WTC11 (cell line): ENCODE data around the gene UVRAG. TPM values are rescaled to one million over a fixed set of nuclear protein-coding genes. Genes with fewer than 3 reads are reported as not detected.

Source experiments
- ATAC-seq: fragments of 200-7000 bp; cut with Tn5 transposase; 2 replicates; pipeline ENCODE4 v1.10.0; 2021; ENCODE audit warnings: mild to moderate bottlenecking, moderate library complexity
- CTCF ChIA-PET: fragments of 300-600 bp; sonication (Branson Sonifier 250); formaldehyde crosslinking; loops from one replicate; lab custom pipeline; 2021; ENCODE audit warnings: antibody characterized with exemption; lab: Charles Lee
- POLR2A ChIA-PET: fragments of 350-600 bp; sonication (Branson Sonifier 250); formaldehyde crosslinking; loops from one replicate; lab custom pipeline; 2021; ENCODE audit warnings: antibody characterized with exemption; lab: Charles Lee
- DNase-seq: peaks from one replicate; pipeline ENCODE4 v3.0.0; 2021; ENCODE audit warnings: low spot score
- H3K27ac Mint-ChIP-seq: 2 replicates; pipeline ENCODE4 v1.8.0; 2021; ENCODE audit warnings: mixed read lengths
- H3K27me3 Mint-ChIP-seq: 2 replicates; pipeline ENCODE4 v1.8.0; 2021; ENCODE audit warnings: low read depth, mild to moderate bottlenecking, moderate library complexity, mixed read lengths
- H3K36me3 Mint-ChIP-seq: 2 replicates; pipeline ENCODE4 v1.8.0; 2021; ENCODE audit warnings: mixed read lengths
- H3K4me1 Mint-ChIP-seq: 2 replicates; pipeline ENCODE4 v1.8.0; 2022; ENCODE audit warnings: mixed read lengths
- H3K4me3 Mint-ChIP-seq: 2 replicates; pipeline ENCODE4 v1.8.0; 2021; ENCODE audit warnings: mild to moderate bottlenecking, moderate library complexity, mixed read lengths
- H3K9me3 Mint-ChIP-seq: 2 replicates; pipeline ENCODE4 v1.8.0; 2021; ENCODE audit warnings: mixed read lengths
- CBFB ChIP-seq: sonication (generic); formaldehyde crosslinking; IDR thresholded peaks from 2 replicates; pipeline ENCODE4 v1.8.1; 2022; ENCODE audit warnings: mild to moderate bottlenecking, low read depth, missing genetic modification reagents
- CDX4 ChIP-seq: fragments of 250-450 bp; sonication (Bioruptor Pico); IDR thresholded peaks from 2 replicates; pipeline ENCODE4 v1.9.0; 2021; ENCODE audit warnings: moderate library complexity, mild to moderate bottlenecking, inconsistent platforms, borderline replicate concordance
- E2F4 ChIP-seq: sonication (generic); formaldehyde crosslinking; IDR thresholded peaks from 2 replicates; pipeline ENCODE4 v1.8.1; 2022; ENCODE audit warnings: low read depth, mild to moderate bottlenecking, moderate library complexity, missing genetic modification reagents, borderline replicate concordance
- ETV6 ChIP-seq: sonication (generic); formaldehyde crosslinking; IDR thresholded peaks from 2 replicates; pipeline ENCODE4 v1.8.1; 2022; ENCODE audit warnings: mild to moderate bottlenecking, missing genetic modification reagents
- IRF2 ChIP-seq: sonication (generic); formaldehyde crosslinking; IDR thresholded peaks from 2 replicates; pipeline ENCODE4 v1.8.0; 2022; ENCODE audit warnings: low read depth, missing genetic modification reagents, borderline replicate concordance
- MAX ChIP-seq: sonication (generic); formaldehyde crosslinking; IDR thresholded peaks from 2 replicates; pipeline ENCODE4 v1.8.0; 2022; ENCODE audit warnings: mild to moderate bottlenecking, missing genetic modification reagents
- MXD4 ChIP-seq: fragments of 250-450 bp; sonication (Bioruptor Pico); IDR thresholded peaks from 2 replicates; pipeline ENCODE4 v1.8.0; 2021; ENCODE audit warnings: mild to moderate bottlenecking, moderate library complexity, borderline replicate concordance
- NFYB ChIP-seq: sonication (generic); formaldehyde crosslinking; conservative IDR thresholded peaks from 2 replicates; pipeline ENCODE4 v1.8.0; 2022; ENCODE audit warnings: low read depth, missing genetic modification reagents
- NR1H2 ChIP-seq: sonication (generic); formaldehyde crosslinking; IDR thresholded peaks from 2 replicates; pipeline ENCODE4 v1.9.0; 2021; ENCODE audit warnings: mild to moderate bottlenecking, moderate library complexity, missing genetic modification reagents
- OVOL2 ChIP-seq: fragments of 250-450 bp; sonication (Bioruptor Pico); IDR thresholded peaks from 2 replicates; pipeline ENCODE4 v1.9.0; 2021; ENCODE audit warnings: mild to moderate bottlenecking, borderline replicate concordance
- PRDM15 ChIP-seq: sonication (generic); formaldehyde crosslinking; IDR thresholded peaks from 2 replicates; pipeline ENCODE4 v1.8.0; 2022; ENCODE audit warnings: missing genetic modification reagents
- PRRX2 ChIP-seq: fragments of 250-450 bp; sonication (Bioruptor Pico); IDR thresholded peaks from 2 replicates; pipeline ENCODE4 v1.8.0; 2021; ENCODE audit warnings: mild to moderate bottlenecking
- SMAD3 ChIP-seq: sonication (generic); formaldehyde crosslinking; IDR thresholded peaks from 2 replicates; pipeline ENCODE4 v1.8.0; 2022; ENCODE audit warnings: missing genetic modification reagents, mild to moderate bottlenecking, borderline replicate concordance
- SMAD4 ChIP-seq: sonication (generic); formaldehyde crosslinking; IDR thresholded peaks from 2 replicates; pipeline ENCODE4 v1.8.0; 2022; ENCODE audit warnings: mild to moderate bottlenecking, missing genetic modification reagents
- TCF7 ChIP-seq: sonication (generic); formaldehyde crosslinking; IDR thresholded peaks from 2 replicates; pipeline ENCODE4 v1.8.0; 2022; ENCODE audit warnings: mild to moderate bottlenecking, low read depth, missing genetic modification reagents, moderate library complexity
- TP53 ChIP-seq: sonication (generic); formaldehyde crosslinking; IDR thresholded peaks from 2 replicates; pipeline ENCODE4 v1.8.1; 2023; ENCODE audit warnings: mild to moderate bottlenecking, missing genetic modification reagents
- ZNF121 ChIP-seq: sonication (generic); formaldehyde crosslinking; IDR thresholded peaks from 2 replicates; pipeline ENCODE4 v1.8.0; 2023; ENCODE audit warnings: missing genetic modification reagents
- ZNF138 ChIP-seq: sonication (generic); formaldehyde crosslinking; conservative IDR thresholded peaks from 2 replicates; pipeline ENCODE4 v1.8.1; 2022; ENCODE audit warnings: mild to moderate bottlenecking, moderate library complexity, missing genetic modification reagents
- ZNF423 ChIP-seq: fragments of 250-450 bp; sonication (Bioruptor Pico); IDR thresholded peaks from 2 replicates; pipeline ENCODE4 v2.1.2; 2022; ENCODE audit warnings: mild to moderate bottlenecking, moderate library complexity
- total RNA-seq: library from RNA; stranded (reverse); gene quantifications from 3 replicates; pipeline ENCODE4 v1.2.3, GENCODE V29; 2021
- TF ChIP-seq, protein P1 (sequence below): sonication (generic); formaldehyde crosslinking; IDR thresholded peaks from 2 replicates; pipeline ENCODE4 v1.8.1; 2022; ENCODE audit warnings: mild to moderate bottlenecking, moderate library complexity, missing genetic modification reagents
- TF ChIP-seq, protein P2 (sequence below): fragments of 250-450 bp; sonication (Bioruptor Pico); IDR thresholded peaks from 2 replicates; pipeline ENCODE4 v1.9.0; 2021; ENCODE audit warnings: mild to moderate bottlenecking

Gene UVRAG
- total RNA-seq, 1 experiment from 2014 or later = 14.5 TPM

GRCh38 chr11:75821202-75821601 lies 6.2 kb downstream of the UVRAG start:
- ATAC-seq = no peak
- no peaks in the 10 kb centered on the region for H3K4me1 Mint-ChIP-seq
- no peak for DNase-seq
- ChIA-PET CTCF (interaction anchor here (1.1 kb wide), 1 partner anchor 115 kb away, joined by 3 read pairs; no protein-coding TSS in a partner anchor), POLR2A (no interaction called here)
- H3K27me3 Mint-ChIP-seq = no peaks in the 10 kb centered on the region
- H3K4me3 Mint-ChIP-seq = no peak overlapping the region
- peak; percentile 73; the same call in 1 of the 2 replicates for TF ChIP-seq ZNF121 (CRISPR knock-in tag)
- TF ChIP-seq PRRX2 (CRISPR knock-in tag) = no peak
- TF ChIP-seq SMAD4 (CRISPR knock-in tag) = no peak
- H3K9me3 Mint-ChIP-seq = no peaks in the 10 kb centered on the region
- H3K36me3 Mint-ChIP-seq = no peaks in the 10 kb centered on the region
- H3K27ac Mint-ChIP-seq = no peak overlapping the region

DNA sequence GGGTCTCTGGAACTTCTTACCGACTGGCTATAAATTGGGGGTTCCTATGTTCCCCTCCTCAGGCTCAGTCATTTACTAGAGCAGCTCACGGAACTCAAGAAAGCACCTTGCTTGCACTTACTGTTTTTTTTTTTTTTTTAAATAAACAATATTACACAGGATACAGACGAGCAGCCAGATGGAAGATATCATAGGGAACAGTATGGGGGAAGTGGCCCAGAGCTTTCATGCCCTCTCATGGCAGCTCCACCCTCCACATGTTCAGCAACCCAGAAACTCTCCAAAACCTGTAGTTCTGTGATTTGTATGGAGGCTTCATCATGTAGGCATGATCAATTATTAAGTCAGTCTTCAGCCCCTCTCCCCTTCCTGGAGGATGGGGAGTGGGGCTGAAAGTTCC lies 7.5 kb downstream of the UVRAG start:
- no peak for ATAC-seq
- POLR2A ChIA-PET = interaction anchor here (0.5 kb wide), 1 partner anchor 982 kb away, joined by 3 read pairs; no protein-coding TSS in a partner anchor
- no peaks in the 10 kb centered on the region for H3K27me3 Mint-ChIP-seq
- TF ChIP-seq PRRX2 (CRISPR knock-in tag) (no peak), PRDM15 (no peak), TP53 (CRISPR knock-in tag) (no peak), CBFB (no peak), ZNF138 (no peak), OVOL2 (CRISPR knock-in tag) (no peak), TCF7 (CRISPR knock-in tag) (no peak)
- TF ChIP-seq, all 79 proteins: peak for 0
- H3K36me3 Mint-ChIP-seq = no peaks in the 10 kb centered on the region
- CTCF ChIA-PET = interaction anchor here (0.7 to 1.1 kb wide), 2 partner anchors 20 to 117 kb away, joined by 3 read pairs; no protein-coding TSS in a partner anchor
- no peaks in the 10 kb centered on the region for H3K4me1 Mint-ChIP-seq
- no peak overlapping the region for H3K27ac Mint-ChIP-seq
- no peak overlapping the region for H3K4me3 Mint-ChIP-seq
- DNase-seq = no peak
- no peaks in the 10 kb centered on the region for H3K9me3 Mint-ChIP-seq

DNA sequence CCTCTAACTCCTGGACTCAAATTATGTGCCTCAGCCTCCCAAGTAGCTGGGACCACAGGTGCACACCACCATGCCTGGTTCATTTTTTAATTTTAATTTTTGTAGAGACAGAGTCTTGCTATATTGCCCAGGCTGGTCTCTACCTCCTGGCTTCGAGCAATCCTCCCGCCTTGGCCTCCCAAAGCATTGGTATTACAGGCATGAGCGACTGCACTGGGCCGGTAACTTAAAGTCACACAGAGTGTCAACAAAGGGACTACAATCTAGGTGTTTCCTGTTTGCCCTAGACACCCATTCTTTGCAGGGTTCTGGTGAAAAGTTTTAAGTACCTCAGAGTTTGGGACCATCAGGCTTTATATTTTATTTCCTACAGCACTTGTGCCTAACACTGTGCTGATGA lies 8.4 kb downstream of the UVRAG start:
- Mint-ChIP-seq H3K9me3 (no peaks in the 10 kb centered on the region), H3K36me3 (no peaks in the 10 kb centered on the region), H3K27me3 (no peaks in the 10 kb centered on the region), H3K4me1 (no peaks in the 10 kb centered on the region), H3K4me3 (no peak overlapping the region), H3K27ac (no peak overlapping the region)
- ChIA-PET CTCF (interaction anchor here (0.7 kb wide), 1 partner anchor 20 kb away, joined by 3 read pairs; no protein-coding TSS in a partner anchor), POLR2A (no interaction called here)
- ATAC-seq (no peak), DNase-seq (no peak)
- TF ChIP-seq MAX = no peak

DNA sequence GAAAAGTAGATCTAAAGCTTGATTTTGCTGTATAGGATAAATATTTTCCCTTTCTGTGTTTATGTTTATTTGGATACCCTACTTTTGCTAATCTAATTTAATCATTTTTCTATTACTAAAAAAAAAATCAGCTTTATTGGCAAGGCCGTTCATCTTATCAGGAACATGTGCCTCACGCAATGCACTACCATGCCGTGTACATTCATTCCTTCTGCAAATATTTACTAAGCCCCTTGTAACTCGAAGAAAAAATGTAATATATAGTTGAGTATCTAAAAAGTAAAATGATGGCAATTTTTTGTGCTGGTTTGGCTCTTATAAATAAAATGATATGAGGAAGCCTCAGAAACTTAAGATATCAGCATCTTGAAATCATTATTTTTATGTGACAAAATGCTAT lies 8.9 kb downstream of the UVRAG start:
- POLR2A ChIA-PET = no interaction called here
- Mint-ChIP-seq H3K9me3 (no peaks in the 10 kb centered on the region), H3K27me3 (no peaks in the 10 kb centered on the region), H3K27ac (no peak overlapping the region), H3K4me3 (no peak overlapping the region), H3K4me1 (no peaks in the 10 kb centered on the region), H3K36me3 (no peaks in the 10 kb centered on the region)
- CTCF ChIA-PET = no interaction called here
- ATAC-seq = no peak
- no peak for DNase-seq
- no peak for TF ChIP-seq ETV6
- TF ChIP-seq, protein P1, sequence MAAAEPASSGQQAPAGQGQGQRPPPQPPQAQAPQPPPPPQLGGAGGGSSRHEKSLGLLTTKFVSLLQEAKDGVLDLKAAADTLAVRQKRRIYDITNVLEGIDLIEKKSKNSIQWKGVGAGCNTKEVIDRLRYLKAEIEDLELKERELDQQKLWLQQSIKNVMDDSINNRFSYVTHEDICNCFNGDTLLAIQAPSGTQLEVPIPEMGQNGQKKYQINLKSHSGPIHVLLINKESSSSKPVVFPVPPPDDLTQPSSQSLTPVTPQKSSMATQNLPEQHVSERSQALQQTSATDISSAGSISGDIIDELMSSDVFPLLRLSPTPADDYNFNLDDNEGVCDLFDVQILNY (CRISPR knock-in tag) = no peak
- no peak for TF ChIP-seq MXD4 (CRISPR knock-in tag)
- no peak for TF ChIP-seq NFYB (CRISPR knock-in tag)
- TF ChIP-seq, protein P2, sequence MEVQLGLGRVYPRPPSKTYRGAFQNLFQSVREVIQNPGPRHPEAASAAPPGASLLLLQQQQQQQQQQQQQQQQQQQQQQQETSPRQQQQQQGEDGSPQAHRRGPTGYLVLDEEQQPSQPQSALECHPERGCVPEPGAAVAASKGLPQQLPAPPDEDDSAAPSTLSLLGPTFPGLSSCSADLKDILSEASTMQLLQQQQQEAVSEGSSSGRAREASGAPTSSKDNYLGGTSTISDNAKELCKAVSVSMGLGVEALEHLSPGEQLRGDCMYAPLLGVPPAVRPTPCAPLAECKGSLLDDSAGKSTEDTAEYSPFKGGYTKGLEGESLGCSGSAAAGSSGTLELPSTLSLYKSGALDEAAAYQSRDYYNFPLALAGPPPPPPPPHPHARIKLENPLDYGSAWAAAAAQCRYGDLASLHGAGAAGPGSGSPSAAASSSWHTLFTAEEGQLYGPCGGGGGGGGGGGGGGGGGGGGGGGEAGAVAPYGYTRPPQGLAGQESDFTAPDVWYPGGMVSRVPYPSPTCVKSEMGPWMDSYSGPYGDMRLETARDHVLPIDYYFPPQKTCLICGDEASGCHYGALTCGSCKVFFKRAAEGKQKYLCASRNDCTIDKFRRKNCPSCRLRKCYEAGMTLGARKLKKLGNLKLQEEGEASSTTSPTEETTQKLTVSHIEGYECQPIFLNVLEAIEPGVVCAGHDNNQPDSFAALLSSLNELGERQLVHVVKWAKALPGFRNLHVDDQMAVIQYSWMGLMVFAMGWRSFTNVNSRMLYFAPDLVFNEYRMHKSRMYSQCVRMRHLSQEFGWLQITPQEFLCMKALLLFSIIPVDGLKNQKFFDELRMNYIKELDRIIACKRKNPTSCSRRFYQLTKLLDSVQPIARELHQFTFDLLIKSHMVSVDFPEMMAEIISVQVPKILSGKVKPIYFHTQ (CRISPR knock-in tag) = no peak
- no peak for TF ChIP-seq IRF2 (CRISPR knock-in tag)
- TF ChIP-seq SMAD3 (CRISPR knock-in tag) = no peak
- TF ChIP-seq ZNF423 (CRISPR knock-in tag) = no peak
- no peak for TF ChIP-seq NR1H2 (CRISPR knock-in tag)
- no peak for TF ChIP-seq E2F4 (CRISPR knock-in tag)
- no peak for TF ChIP-seq CDX4 (CRISPR knock-in tag)
